B cell (primary cell): ENCODE results near the gene ZNF835.

Experiments used
- CTCF ChIP-seq: fragments of 200-600 bp; IDR thresholded peaks from one replicate; pipeline ENCODE4 v1.8.0; 2022; ENCODE audit warnings: antibody characterized with exemption, mild to moderate bottlenecking
- EZH2 ChIP-seq: IDR thresholded peaks from 2 replicates; pipeline ENCODE4 v1.6.1; 2012; ENCODE audit warnings: borderline replicate concordance, low read depth, mild to moderate bottlenecking, moderate library complexity, low read length; ENCODE audit not compliant: insufficient read depth, poor library complexity, severe bottlenecking

- TF ChIP-seq CTCF (no peak), EZH2 (no peak)
Observed at GRCh38 chr19:56712611-56713276, 41.2 kb upstream of the ZNF835 start.
